Ovary (tissue), 9 donors: ENCODE measurements around the gene NR1H2. TPM values are rescaled to one million over a fixed set of nuclear protein-coding genes. Genes with fewer than 3 reads are reported as not detected.

ENCODE experiments used
- DNase-seq, 5 donors: peaks; one replicate each; pipeline ENCODE4 v3.0.0-alpha.2; 2019 to 2020
- H3K27ac ChIP-seq, 2 donors: fragments of 200-600 bp; one replicate each; pipeline versions ENCODE4 v1.5.1 to v1.8.0; 2019 to 2022
- H3K27me3 ChIP-seq: fragments of 200-600 bp; one replicate; pipeline ENCODE4 v1.8.0; 2022
- H3K36me3 ChIP-seq: fragments of 200-600 bp; sonication (generic); one replicate; pipeline ENCODE4 v1.5.1; 2019
- H3K4me1 ChIP-seq: one replicate; pipeline ENCODE4 v1.8.1; 2013; ENCODE audit warnings: mild to moderate bottlenecking, moderate library complexity; ENCODE audit not compliant: insufficient read depth
- H3K4me3 ChIP-seq: fragments of 200-600 bp; sonication (generic); one replicate; pipeline ENCODE4 v1.5.1; 2017
- H3K9me3 ChIP-seq, 2 donors: fragments of 200-600 bp in 1 of 2; sonication (generic) in 1 of 2; one replicate each; pipeline versions ENCODE4 v1.5.1 to v1.8.1; 2013 to 2019; ENCODE audit warnings: mild to moderate bottlenecking in 1 of 2, moderate library complexity in 1 of 2
- EP300 ChIP-seq: sonication (generic); formaldehyde crosslinking; IDR thresholded peaks from one replicate; pipeline ENCODE4 v1.6.1; 2017; ENCODE audit warnings: antibody characterized with exemption
- POLR2A ChIP-seq: fragments of 450-650 bp; IDR thresholded peaks from one replicate; pipeline ENCODE4 v1.6.1; 2017; ENCODE audit warnings: antibody characterized with exemption, mild to moderate bottlenecking, moderate library complexity
- WGBS, 3 donors: extraction: QIAGEN DNeasy Blood & Tissue Kit in 1 of 3; methylation state at CpG; one replicate each; pipeline versions ENCODE4 v1.1.5 to v1.1.7; 2013 to 2017; 5-methylcytosine and 5-hydroxymethylcytosine counted together
- intact Hi-C, 4 donors: fragments of 100-400 bp; cut with DNase I; formaldehyde crosslinking; loops; one replicate each; pipeline versions ENCODE4 v1.11.0 to v1.15.1; 2022 to 2023
- polyA plus RNA-seq, 2 donors: library from polyadenylated mRNA; stranded (reverse); fragments of 200-250 nt in 1 of 2; fragments of 350-450 nt in 1 of 2; fragmentation: Illumina TruSeq in 1 of 2; extraction: RNeasy Lipid Tissue Mini Kit (QIAGEN cat#74804) in 1 of 2; gene quantifications; one replicate each; pipeline ENCODE4 v1.2.3, GENCODE V29; 2013 to 2014
- total RNA-seq, 7 donors: library from RNA; depleted of rRNA in 2 of 7; stranded (reverse); fragments of >200 nt in 2 of 7; fragmentation: NEBNext Ultra II Directional in 3 of 7; extraction: Animal tissue kit (Norgen Biotek cat#: 25700) in 3 of 7; gene quantifications; one replicate each; pipeline versions ENCODE4 v1.1.0 to v1.2.4, GENCODE V29; 2016 to 2023
- TF ChIP-seq, protein P1 (sequence below), 3 donors: fragments of 450-650 bp in 2 of 3; fragments of 200-600 bp in 1 of 3; IDR thresholded peaks; one replicate each; pipeline versions ENCODE4 v1.5.1 to v1.8.0; 2016 to 2022; ENCODE audit warnings: antibody characterized with exemption in 3 of 3, mild to moderate bottlenecking in 1 of 3
- donor health status: DM: no; HTN: no; CAD: no; lungs with moderate emphysema.
- donor health status: DM: no; HTN: no; CAD: no.
- donor health status: Bipolar disorder and iron deficiency.
- donor health status: DM: yes; HTN: yes; CAD: no.
- donor health status: DM: no; HTN: no; CAD: no.
- donor health status: DM: yes; HTN: yes; CAD: no.

The NR1H2 gene
- total and polyA plus RNA-seq, 9 donors, result 11.5 to 84.2 (median 62.3) TPM

DNA sequence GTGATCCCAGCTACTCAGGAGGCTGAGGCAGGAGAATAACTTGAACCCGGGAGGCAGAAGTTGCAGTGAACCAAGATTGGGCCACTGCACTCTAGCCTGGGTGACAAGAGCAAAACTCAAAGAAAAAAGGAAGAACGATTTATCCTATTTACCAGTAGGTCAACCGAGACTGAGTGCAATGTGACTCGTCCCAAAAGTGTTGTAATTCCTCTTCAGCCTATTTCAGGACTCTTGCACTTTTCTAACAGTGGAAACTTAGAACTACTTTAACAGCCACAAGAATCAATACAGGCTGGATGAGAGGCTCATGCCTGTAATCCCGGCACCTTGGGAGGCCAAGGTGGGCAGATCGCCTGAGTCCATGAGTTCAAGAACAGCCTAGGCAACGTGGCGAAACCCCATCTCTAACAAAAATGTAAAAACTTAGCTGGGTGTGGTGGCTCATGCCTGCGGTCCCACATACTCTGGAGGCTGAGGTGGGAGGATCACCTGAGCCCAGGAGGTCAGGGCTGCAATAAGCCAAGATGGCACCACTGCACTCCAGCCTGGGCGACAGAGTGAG is 4.3 kb upstream of the NR1H2 start:
- Histone ChIP-seq H3K4me1 (no peaks in the 10 kb centered on the region), H3K27me3 (no peaks in the 10 kb centered on the region), H3K4me3 (no peak overlapping the region), H3K9me3 (no peaks in the 10 kb centered on the region), H3K36me3 (no peaks in the 10 kb centered on the region), H3K27ac (no peak overlapping the region)
- TF ChIP-seq POLR2A (no peak), EP300 (no peak)
- TF ChIP-seq, protein P1, sequence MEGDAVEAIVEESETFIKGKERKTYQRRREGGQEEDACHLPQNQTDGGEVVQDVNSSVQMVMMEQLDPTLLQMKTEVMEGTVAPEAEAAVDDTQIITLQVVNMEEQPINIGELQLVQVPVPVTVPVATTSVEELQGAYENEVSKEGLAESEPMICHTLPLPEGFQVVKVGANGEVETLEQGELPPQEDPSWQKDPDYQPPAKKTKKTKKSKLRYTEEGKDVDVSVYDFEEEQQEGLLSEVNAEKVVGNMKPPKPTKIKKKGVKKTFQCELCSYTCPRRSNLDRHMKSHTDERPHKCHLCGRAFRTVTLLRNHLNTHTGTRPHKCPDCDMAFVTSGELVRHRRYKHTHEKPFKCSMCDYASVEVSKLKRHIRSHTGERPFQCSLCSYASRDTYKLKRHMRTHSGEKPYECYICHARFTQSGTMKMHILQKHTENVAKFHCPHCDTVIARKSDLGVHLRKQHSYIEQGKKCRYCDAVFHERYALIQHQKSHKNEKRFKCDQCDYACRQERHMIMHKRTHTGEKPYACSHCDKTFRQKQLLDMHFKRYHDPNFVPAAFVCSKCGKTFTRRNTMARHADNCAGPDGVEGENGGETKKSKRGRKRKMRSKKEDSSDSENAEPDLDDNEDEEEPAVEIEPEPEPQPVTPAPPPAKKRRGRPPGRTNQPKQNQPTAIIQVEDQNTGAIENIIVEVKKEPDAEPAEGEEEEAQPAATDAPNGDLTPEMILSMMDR (IDR thresholded peaks at IDR 0.05), result no peak
- intact Hi-C loops, result no loop called here
- no peak for DNase-seq
- WGBS, 3 donors, result 71 to 81% (median 78%) methylated on average over 10 of the region's 10 CpGs

DNA sequence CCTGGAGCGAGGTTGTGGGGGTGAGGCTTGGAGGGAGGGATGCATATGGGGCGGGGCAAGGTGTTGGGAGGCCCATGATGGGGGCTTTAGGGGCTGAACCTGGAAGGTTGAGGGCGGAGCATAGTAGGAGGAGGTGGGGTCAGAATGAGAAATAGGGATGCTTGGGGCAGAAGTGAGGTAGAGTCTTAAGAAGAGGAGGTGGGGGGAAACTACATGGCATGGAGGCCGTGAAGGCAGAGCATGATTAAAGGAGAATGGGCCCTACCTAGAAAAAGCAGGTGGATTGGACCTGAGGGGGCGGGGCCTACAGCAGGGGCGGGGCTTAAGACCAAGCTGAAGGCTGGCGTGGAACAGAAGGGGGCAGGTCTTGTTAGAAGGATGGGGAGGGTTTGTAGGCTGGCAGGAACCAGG is 799 bp downstream of the NR1H2 start:
- H3K9me3 ChIP-seq, result no peaks in the 10 kb centered on the region
- TF ChIP-seq POLR2A (no peak), EP300 (no peak)
- TF ChIP-seq, protein P1 (IDR thresholded peaks at IDR 0.05), result no peak
- no peaks in the 10 kb centered on the region for H3K36me3 ChIP-seq
- peak overlapping the region in 1 of 2 donors; percentile 98 for H3K27ac ChIP-seq
- 43 to 47% (median 47%) methylated on average over 7 of the region's 7 CpGs for WGBS, 3 donors
- peak; percentile 46 to 75 (median 70) for DNase-seq
- intact Hi-C loops, result loop anchor here in 1 of 4 donors (5.0 kb wide), 1 partner anchor 100 kb away; the partner anchor contains the start of genes EMC10 and GARIN5A
- H3K27me3 ChIP-seq, result no peaks in the 10 kb centered on the region
- H3K4me1 ChIP-seq, result no peaks in the 10 kb centered on the region
- H3K4me3 ChIP-seq, result peak overlapping the region; percentile 79

DNA sequence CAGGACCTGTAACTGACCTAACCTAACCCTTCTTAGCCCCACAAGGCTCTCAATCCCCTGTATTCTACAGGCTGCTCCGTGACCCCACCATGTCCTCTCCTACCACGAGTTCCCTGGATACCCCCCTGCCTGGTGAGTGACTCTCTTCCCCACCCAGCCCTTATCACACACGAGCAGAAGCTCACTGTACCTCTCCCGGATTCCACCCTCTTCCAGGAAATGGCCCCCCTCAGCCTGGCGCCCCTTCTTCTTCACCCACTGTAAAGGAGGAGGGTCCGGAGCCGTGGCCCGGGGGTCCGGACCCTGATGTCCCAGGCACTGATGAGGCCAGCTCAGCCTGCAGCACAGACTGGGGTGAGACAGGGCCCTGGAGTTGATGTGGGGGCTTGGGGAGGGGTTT is 1.3 kb downstream of the NR1H2 start:
- no peak overlapping the region for H3K27ac ChIP-seq
- intact Hi-C loops, result loop anchor here in 1 of 4 donors (5.0 kb wide), 1 partner anchor 100 kb away; the partner anchor contains the start of genes EMC10 and GARIN5A
- H3K9me3 ChIP-seq, result no peaks in the 10 kb centered on the region
- 70 to 74% (median 71%) methylated on average over 9 of the region's 9 CpGs for WGBS, 3 donors
- TF ChIP-seq EP300 (no peak), POLR2A (no peak)
- TF ChIP-seq, protein P1 (IDR thresholded peaks at IDR 0.05), result no peak
- H3K4me3 ChIP-seq, result no peak overlapping the region
- H3K36me3 ChIP-seq, result no peaks in the 10 kb centered on the region
- DNase-seq, result peak in 1 of 5 donors; percentile 39
- no peaks in the 10 kb centered on the region for H3K27me3 ChIP-seq
- no peaks in the 10 kb centered on the region for H3K4me1 ChIP-seq

DNA sequence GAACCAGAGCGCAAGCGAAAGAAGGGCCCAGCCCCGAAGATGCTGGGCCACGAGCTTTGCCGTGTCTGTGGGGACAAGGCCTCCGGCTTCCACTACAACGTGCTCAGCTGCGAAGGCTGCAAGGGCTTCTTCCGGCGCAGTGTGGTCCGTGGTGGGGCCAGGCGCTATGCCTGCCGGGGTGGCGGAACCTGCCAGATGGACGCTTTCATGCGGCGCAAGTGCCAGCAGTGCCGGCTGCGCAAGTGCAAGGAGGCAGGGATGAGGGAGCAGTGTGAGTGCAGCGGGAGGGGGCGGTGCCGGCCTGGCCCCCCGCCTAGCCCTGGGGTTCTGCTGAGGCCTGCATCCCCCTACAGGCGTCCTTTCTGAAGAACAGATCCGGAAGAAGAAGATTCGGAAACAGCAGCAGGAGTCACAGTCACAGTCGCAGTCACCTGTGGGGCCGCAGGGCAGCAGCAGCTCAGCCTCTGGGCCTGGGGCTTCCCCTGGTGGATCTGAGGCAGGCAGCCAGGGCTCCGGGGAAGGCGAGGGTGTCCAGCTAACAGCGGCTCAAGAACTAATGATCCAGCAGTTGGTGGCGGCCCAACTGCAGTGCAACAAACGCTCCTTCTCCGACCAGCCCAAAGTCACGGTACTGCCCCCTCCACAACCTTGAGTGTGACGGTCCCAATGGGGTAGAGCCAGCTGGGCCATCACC is 2.1 kb downstream of the NR1H2 start:
- Histone ChIP-seq H3K9me3 (no peaks in the 10 kb centered on the region), H3K36me3 (no peaks in the 10 kb centered on the region), H3K4me3 (no peak overlapping the region), H3K27me3 (no peaks in the 10 kb centered on the region), H3K27ac (no peak overlapping the region), H3K4me1 (no peaks in the 10 kb centered on the region)
- peak in 2 of 5 donors; percentile 38 to 46 for DNase-seq
- TF ChIP-seq EP300 (no peak), POLR2A (no peak)
- TF ChIP-seq, protein P1 (IDR thresholded peaks at IDR 0.05), result no peak
- 91 to 92% (median 91%) methylated on average over 36 of the region's 36 CpGs for WGBS, 3 donors
- intact Hi-C loops, result loop anchor here in 1 of 4 donors (5.0 kb wide), 1 partner anchor 99 kb away; the partner anchor contains the start of genes EMC10 and GARIN5A
